ENCODE results near the gene MT3.

The MT3 gene

DNA sequence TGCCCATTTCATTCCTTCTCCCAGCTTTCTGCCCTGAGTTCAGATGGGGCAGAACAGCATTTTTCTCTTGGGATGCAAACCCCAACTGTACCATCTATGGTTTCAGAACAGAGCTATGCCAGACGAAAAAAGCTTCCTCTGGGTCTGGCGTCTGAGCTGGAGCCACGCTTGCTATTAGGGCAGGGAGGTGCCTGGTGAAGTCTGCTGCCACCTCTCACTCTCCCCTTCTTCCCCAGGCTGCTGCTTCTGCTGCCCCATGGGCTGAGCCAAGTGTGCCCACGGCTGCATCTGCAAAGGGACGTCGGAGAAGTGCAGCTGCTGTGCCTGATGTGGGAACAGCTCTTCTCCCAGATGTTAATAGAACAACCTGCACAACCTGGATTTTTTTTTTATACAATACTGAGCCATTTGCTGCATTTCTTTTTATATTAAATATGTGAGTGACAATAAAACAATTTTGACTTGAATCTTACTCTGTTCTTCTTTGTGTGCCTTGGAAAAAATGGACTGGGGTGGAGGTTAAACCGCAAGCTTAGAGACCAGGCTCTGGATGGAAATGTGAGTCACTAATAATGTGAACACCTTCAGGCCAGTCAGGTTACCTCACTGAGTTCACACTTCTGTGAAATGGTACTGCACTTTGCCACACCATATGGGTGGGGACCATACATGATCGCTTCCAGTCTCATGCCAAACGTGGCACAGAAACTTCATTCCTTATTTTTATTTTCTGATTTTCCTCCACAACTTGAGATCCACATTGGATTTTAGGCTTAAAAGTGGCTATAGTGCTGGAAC lies 47.5 kb downstream of the MT3 start:
- no peak for DNase-seq
- intact Hi-C loops (cut with DNase I): no loop called here

DNA sequence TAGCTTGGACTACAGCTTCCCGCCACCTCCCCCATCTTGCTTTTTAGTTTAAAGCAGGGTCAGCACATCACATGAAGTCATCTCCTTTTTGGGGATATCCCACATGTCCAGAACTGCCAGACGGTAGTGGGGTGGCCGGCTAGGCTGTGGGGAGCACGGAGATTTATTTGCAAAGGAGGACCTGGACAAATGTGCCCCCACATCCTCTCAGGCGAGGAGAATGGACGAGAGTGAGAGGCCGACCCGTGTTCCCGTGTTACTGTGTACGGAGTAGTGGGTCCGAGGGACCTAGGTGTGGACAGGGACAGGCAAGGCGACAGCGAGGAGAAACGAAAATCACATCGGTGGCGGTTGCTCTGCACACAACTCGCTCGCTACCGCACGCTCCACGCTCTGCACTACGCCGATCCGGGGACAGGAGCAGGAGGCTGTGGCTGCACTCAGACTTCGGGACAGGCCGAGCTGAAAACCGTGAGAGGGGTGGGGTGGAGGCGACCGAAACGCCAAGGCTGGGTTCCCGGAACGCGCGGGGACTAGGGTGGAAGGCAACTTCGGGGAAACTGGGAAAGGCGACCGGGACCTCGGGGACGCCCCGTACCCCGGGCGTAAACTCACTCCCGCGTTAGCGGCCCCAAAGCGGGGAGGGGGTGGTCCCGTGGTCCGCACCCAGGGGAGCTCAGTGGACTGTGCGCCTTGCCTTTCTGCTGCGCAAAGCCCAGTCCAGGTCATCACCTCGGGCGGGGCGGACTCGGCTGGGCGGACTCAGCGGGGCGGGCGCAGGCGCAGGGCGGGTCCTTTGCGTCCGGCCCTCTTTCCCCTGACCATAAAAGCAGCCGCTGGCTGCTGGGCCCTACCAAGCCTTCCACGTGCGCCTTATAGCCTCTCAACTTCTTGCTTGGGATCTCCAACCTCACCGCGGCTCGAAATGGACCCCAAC lies 48.8 kb downstream of the MT3 start, which contains the start of gene MT1A:
MT1A (plus strand) TSS at position 853 of the 937 bp plus-strand sequence; CDS start at position 926, 73 bp downstream.
- intact Hi-C loops (cut with DNase I): no loop called here
- peak in 34 of 42 donors; percentile 19 to 79 (median 56) for DNase-seq

DNA sequence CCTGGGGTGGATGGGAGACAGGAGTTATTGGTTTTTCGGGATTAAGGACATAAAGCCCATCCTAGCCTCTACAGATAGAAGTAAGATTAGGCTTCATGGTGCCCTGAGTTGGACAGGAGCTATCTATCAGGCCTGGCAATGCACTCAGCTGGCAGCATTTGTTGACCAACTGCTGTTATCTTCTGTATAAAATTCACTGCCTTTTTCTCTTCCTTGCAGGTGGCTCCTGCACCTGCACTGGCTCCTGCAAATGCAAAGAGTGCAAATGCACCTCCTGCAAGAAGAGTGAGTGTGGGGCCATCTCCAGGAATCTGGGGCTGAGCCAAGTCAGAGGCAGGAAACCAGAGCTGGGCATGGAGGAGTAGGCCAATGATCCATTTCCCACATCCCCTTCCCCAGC lies 49.7 kb downstream of the MT3 start:
- no peak for DNase-seq
- intact Hi-C loops (cut with DNase I): no loop called here

DNA sequence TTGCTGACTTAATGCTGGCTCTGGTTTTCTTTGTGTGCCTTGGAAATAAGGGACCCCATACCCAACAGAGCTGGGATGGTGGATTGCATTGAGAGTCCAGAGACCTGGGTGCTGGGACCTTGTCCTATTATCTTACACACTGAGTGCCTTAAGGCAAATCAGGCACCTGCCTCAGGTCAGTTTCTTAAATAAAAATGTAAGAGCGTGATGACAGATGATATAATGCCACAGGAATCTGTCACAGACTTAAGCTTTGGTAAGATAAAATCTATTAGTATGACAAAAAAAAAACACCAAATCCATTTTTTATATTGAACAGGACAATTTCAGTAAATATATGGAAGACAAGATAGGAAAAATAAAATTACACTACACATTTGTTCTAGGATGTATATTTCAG lies 50.7 kb downstream of the MT3 start:
- intact Hi-C loops (cut with DNase I): no loop called here
- DNase-seq: no peak

Data from head of caudate nucleus (tissue), 42 donors.